ENCODE data around the gene HTATSF1. TPM values are rescaled to one million over a fixed set of nuclear protein-coding genes. Genes with fewer than 3 reads are reported as not detected.

The HTATSF1 gene
- total RNA-seq, 1 experiment from 2014 or later = 39.7 TPM

DNA sequence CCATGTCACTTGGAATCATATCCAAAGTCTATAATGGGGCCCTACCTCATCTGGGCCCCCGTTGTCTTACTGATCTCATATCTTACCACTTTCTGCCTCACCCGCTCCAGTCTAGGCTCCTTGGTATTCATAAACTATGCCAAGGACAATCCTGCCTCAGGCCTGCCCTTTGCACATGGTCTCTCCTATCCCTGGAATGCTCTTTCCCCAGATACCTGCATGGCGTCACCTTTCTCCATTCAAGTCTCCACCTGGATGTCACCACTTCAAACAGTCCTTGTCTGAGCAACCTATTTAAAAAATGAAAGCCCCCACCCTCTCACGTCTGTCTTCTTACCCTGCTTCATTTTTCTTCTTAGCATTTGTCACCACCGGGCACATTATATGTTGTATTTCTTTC, 42.8 kb downstream of the HTATSF1 start:
- intact Hi-C loops (cut with micrococcal nuclease) = no loop called here
- CTCF ChIA-PET = no interaction called here
- Histone ChIP-seq H4K20me1 (ENCODE audit: insufficient read depth) (no peaks in the 10 kb centered on the region), H3K79me2 (ENCODE audit: insufficient read depth, low read length) (no peaks in the 10 kb centered on the region), H3K4me2 (ENCODE audit: low read length) (no peak overlapping the region), H3K27ac (ENCODE audit: low read depth, low read length) (no peak overlapping the region), H3K9ac (ENCODE audit: low read length) (no peak overlapping the region), H3K9me3 (ENCODE audit: control insufficient read depth in 1 of 2, insufficient read depth in 1 of 2, low read depth in 1 of 2, low read length in 2 of 2) (no peaks in the 10 kb centered on the region), H3K27me3 (ENCODE audit: insufficient read depth, low read length) (no peaks in the 10 kb centered on the region), H3K36me3 (ENCODE audit: control insufficient read depth in 1 of 2, insufficient read depth in 2 of 2, low read length in 2 of 2) (no peaks in the 10 kb centered on the region), H3K9me2 (ENCODE audit: insufficient read depth) (no peaks in the 10 kb centered on the region), H3K4me1 (ENCODE audit: control insufficient read depth in 1 of 2, insufficient read depth in 2 of 2, low read length in 2 of 2) (no peaks in the 10 kb centered on the region), H3K4me3 (replicated peaks in 1 of 2; ENCODE audit: low read depth in 1 of 2, low read length in 2 of 2) (no peak overlapping the region), H2AFZ (ENCODE audit: low read depth, low read length, poor library complexity, severe bottlenecking) (no peak overlapping the region)
- no peak for DNase-seq (ENCODE audit: low read depth, low spot score)
- RAD21 ChIA-PET (ENCODE audit: low non-redundant PET in 1 of 2, low total read pairs in 2 of 2, uncharacterized antibody in 2 of 2, unreplicated experiment in 2 of 2) = no interaction called here
- POLR2A ChIA-PET = no interaction called here
- ATAC-seq = no peak
- TF ChIP-seq, protein P1, sequence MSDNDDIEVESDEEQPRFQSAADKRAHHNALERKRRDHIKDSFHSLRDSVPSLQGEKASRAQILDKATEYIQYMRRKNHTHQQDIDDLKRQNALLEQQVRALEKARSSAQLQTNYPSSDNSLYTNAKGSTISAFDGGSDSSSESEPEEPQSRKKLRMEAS (IDR thresholded peaks at IDR 0.05) = no peak
- no peak for TF ChIP-seq POLR2A (IDR thresholded peaks at IDR 0.05; ENCODE audit: borderline replicate concordance, extremely low read depth, insufficient read depth, insufficient read length)
- TF ChIP-seq, protein P2, sequence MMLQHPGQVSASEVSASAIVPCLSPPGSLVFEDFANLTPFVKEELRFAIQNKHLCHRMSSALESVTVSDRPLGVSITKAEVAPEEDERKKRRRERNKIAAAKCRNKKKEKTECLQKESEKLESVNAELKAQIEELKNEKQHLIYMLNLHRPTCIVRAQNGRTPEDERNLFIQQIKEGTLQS (IDR thresholded peaks at IDR 0.05) = no peak
- TF ChIP-seq ELF1 (IDR thresholded peaks at IDR 0.05; ENCODE audit: borderline replicate concordance, low read depth) = no peak
- no peak for TF ChIP-seq SP1 (IDR thresholded peaks at IDR 0.05; ENCODE audit: low read depth)
- TF ChIP-seq FOSL1 (IDR thresholded peaks at IDR 0.05; ENCODE audit: low read depth) = no peak
- no peak for TF ChIP-seq POLR2AphosphoS5 (IDR thresholded peaks at IDR 0.05; ENCODE audit: low read depth, low read length)
- no peak for TF ChIP-seq CEBPB (IDR thresholded peaks at IDR 0.05; ENCODE audit: low read depth)
- TF ChIP-seq JUND (IDR thresholded peaks at IDR 0.05) = no peak
- TF ChIP-seq EZH2 (IDR thresholded peaks at IDR 0.05) = no peak
- TF ChIP-seq RAD21 (IDR thresholded peaks at IDR 0.05; ENCODE audit: low read depth) = no peak
- TF ChIP-seq, protein P3, sequence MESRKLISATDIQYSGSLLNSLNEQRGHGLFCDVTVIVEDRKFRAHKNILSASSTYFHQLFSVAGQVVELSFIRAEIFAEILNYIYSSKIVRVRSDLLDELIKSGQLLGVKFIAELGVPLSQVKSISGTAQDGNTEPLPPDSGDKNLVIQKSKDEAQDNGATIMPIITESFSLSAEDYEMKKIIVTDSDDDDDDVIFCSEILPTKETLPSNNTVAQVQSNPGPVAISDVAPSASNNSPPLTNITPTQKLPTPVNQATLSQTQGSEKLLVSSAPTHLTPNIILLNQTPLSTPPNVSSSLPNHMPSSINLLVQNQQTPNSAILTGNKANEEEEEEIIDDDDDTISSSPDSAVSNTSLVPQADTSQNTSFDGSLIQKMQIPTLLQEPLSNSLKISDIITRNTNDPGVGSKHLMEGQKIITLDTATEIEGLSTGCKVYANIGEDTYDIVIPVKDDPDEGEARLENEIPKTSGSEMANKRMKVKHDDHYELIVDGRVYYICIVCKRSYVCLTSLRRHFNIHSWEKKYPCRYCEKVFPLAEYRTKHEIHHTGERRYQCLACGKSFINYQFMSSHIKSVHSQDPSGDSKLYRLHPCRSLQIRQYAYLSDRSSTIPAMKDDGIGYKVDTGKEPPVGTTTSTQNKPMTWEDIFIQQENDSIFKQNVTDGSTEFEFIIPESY (IDR thresholded peaks at IDR 0.05; ENCODE audit: extremely low read depth, insufficient replicate concordance, low read length) = no peak
- BruUV-seq (replicated peaks) = no TSS peak
